ENCODE measurements around the gene AMBN.

The AMBN gene

DNA sequence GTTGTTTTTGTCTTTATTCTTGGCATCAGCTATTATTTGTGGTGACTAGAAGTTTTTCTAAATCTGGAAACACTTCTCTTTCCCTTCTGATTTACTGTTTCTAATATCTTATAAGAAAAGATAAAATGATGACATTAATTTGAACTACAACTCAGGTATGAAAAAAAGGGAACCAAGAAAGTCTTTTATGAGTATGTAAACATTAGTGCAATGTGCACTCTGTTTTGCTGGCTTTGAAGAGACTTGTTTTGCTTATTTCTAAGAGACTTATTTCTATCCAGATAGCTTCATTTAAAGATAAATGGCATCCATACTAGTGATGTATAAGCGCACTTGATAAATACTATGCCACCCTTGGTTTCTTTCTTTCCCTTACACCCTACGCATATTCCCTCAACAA lies 10.1 kb upstream of the AMBN start:
- Histone ChIP-seq H3K4me1 (ENCODE audit: control insufficient read depth in 5 of 5, insufficient read depth in 5 of 5, low read length in 5 of 5) (no peaks in the 10 kb centered on the region), H3K27ac (ENCODE audit: low read depth, low read length) (no peak overlapping the region), H3K4me3 (ENCODE audit: low read depth in 1 of 5, low read length in 5 of 5) (no peak overlapping the region), H3K9ac (ENCODE audit: low read length in 5 of 5) (no peak overlapping the region), H3K9me3 (ENCODE audit: control insufficient read depth in 5 of 5, low read length in 5 of 5) (no peaks in the 10 kb centered on the region), H3K27me3 (ENCODE audit: control insufficient read depth in 5 of 5, insufficient read depth in 4 of 5, low read length in 5 of 5) (no peaks in the 10 kb centered on the region), H3K36me3 (ENCODE audit: control insufficient read depth in 5 of 5, insufficient read depth in 5 of 5, low read length in 5 of 5) (no peaks in the 10 kb centered on the region)

DNA sequence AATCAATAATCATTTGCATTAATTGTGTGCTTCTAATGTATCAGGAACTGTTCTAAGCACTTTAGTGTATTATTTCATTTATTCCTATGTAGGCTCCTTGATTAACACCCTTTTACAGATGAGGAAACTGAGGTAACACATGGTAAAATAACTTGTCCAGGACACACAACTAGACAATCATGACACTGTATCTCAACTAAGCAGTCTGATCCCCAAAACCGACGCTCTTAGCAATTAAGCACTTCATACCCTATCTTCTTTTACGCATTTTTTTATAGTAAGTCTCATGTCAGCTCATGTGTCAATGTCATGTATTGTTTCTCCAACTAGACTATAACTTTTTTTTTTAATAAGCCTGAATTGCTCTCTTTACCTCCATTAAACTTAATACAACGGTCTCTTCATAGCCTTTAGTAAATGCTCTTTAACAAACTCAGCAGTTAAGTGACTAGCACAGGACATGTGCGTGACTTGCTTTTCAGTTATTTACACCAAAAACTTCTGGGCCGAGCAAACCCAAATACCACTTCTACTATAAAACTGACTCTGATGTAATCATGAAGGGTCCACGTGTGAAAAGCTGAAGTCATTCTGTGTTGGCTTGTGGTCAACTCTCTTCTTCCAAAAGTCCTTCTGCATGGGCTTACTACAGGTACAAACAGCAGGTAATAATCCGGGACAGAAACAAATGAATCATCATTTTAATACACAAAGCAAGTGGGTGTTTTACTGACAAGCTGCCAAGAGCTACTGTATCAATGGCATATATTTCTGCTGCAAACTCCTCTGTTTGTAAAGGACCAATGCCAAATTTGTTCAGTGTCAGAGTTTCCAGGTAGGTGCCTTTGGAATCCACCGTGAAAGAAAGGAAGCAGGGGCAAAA lies 7.9 kb upstream of the AMBN start:
- Histone ChIP-seq H3K9me3 (ENCODE audit: control insufficient read depth in 5 of 5, low read length in 5 of 5) (no peaks in the 10 kb centered on the region), H3K9ac (ENCODE audit: low read length in 5 of 5) (no peak overlapping the region), H3K4me3 (ENCODE audit: low read depth in 1 of 5, low read length in 5 of 5) (no peak overlapping the region), H3K36me3 (ENCODE audit: control insufficient read depth in 5 of 5, insufficient read depth in 5 of 5, low read length in 5 of 5) (no peaks in the 10 kb centered on the region), H3K27ac (ENCODE audit: low read depth, low read length) (no peak overlapping the region), H3K27me3 (ENCODE audit: control insufficient read depth in 5 of 5, insufficient read depth in 4 of 5, low read length in 5 of 5) (no peaks in the 10 kb centered on the region), H3K4me1 (ENCODE audit: control insufficient read depth in 5 of 5, insufficient read depth in 5 of 5, low read length in 5 of 5) (no peaks in the 10 kb centered on the region)

DNA sequence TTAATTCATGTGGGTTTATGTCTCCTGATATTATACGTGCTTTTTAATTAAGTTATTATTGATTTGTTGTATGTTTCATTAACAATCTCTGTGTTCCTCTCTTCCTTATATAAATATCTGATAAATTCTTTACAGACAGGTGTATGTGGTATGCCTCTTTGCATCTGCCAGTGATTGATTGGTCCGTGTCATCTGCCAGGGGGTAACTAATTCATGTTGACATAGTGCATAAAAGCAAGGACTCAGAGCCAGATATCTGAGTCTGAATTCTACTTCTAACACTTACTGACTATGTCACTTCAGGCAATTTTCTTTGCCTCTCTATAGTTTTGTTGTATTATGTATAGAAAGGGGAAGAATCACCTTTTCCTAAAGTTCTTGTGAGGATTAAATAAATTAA lies 5.2 kb upstream of the AMBN start:
- no peak overlapping the region for H3K27ac ChIP-seq (ENCODE audit: low read depth, low read length)
- H3K9me3 ChIP-seq (ENCODE audit: control insufficient read depth in 5 of 5, low read length in 5 of 5) = no peaks in the 10 kb centered on the region
- no peak overlapping the region for H3K4me3 ChIP-seq (ENCODE audit: low read depth in 1 of 5, low read length in 5 of 5)
- no peaks in the 10 kb centered on the region for H3K27me3 ChIP-seq (ENCODE audit: control insufficient read depth in 5 of 5, insufficient read depth in 4 of 5, low read length in 5 of 5)
- H3K4me1 ChIP-seq (ENCODE audit: control insufficient read depth in 5 of 5, insufficient read depth in 5 of 5, low read length in 5 of 5) = no peaks in the 10 kb centered on the region
- no peak overlapping the region for H3K9ac ChIP-seq (ENCODE audit: low read length in 5 of 5)
- no peaks in the 10 kb centered on the region for H3K36me3 ChIP-seq (ENCODE audit: control insufficient read depth in 5 of 5, insufficient read depth in 5 of 5, low read length in 5 of 5)

DNA sequence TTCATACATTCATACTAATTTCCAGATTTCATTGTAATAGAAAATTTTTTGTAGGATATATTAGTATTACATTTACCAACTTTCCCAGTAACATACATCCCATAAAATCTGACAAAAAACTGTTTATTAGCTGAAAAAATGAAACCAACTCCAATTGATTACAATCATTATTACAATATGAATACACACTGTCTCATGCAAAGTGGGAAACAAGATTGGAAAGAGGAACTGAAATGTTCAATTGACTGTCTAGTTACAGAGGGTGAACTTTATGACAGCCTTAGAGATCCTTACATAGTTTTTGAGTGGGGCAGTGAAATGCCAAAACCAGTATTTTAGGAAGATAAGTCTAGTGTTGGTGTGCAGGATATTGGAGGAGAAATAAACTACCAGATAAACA lies 2.3 kb upstream of the AMBN start:
- Histone ChIP-seq H3K27ac (ENCODE audit: low read depth, low read length) (no peak overlapping the region), H3K27me3 (ENCODE audit: control insufficient read depth in 5 of 5, insufficient read depth in 4 of 5, low read length in 5 of 5) (no peaks in the 10 kb centered on the region), H3K4me3 (ENCODE audit: low read depth in 1 of 5, low read length in 5 of 5) (no peak overlapping the region), H3K9me3 (ENCODE audit: control insufficient read depth in 5 of 5, low read length in 5 of 5) (no peaks in the 10 kb centered on the region), H3K36me3 (ENCODE audit: control insufficient read depth in 5 of 5, insufficient read depth in 5 of 5, low read length in 5 of 5) (no peaks in the 10 kb centered on the region), H3K9ac (ENCODE audit: low read length in 5 of 5) (no peak overlapping the region), H3K4me1 (ENCODE audit: control insufficient read depth in 5 of 5, insufficient read depth in 5 of 5, low read length in 5 of 5) (no peaks in the 10 kb centered on the region)

DNA sequence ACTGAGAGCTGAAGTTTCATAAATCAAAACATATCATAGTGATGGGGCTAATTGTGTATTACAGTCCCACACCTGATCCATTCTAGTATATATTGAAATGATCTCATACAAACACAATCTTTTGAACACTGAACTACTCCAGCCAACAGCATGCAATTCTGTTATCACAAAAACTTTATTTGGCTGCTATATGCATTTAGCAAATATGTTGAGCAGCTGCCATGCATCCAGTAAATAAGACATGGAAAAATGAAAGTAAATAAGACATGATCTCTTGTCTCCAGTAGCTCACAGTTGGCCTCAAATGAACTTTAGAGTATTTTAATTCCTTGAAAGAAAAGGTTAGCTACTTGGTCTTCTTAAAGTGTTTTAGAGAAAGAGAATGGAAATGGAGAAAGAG lies 2.1 kb downstream of the AMBN start:
- no peaks in the 10 kb centered on the region for H3K4me1 ChIP-seq (ENCODE audit: control insufficient read depth in 5 of 5, insufficient read depth in 5 of 5, low read length in 5 of 5)
- H3K36me3 ChIP-seq (ENCODE audit: control insufficient read depth in 5 of 5, insufficient read depth in 5 of 5, low read length in 5 of 5) = no peaks in the 10 kb centered on the region
- H3K4me3 ChIP-seq (ENCODE audit: low read depth in 1 of 5, low read length in 5 of 5) = no peak overlapping the region
- no peaks in the 10 kb centered on the region for H3K27me3 ChIP-seq (ENCODE audit: control insufficient read depth in 5 of 5, insufficient read depth in 4 of 5, low read length in 5 of 5)
- H3K9ac ChIP-seq (ENCODE audit: low read length in 5 of 5) = no peak overlapping the region
- no peak overlapping the region for H3K27ac ChIP-seq (ENCODE audit: low read depth, low read length)
- no peaks in the 10 kb centered on the region for H3K9me3 ChIP-seq (ENCODE audit: control insufficient read depth in 5 of 5, low read length in 5 of 5)

DNA sequence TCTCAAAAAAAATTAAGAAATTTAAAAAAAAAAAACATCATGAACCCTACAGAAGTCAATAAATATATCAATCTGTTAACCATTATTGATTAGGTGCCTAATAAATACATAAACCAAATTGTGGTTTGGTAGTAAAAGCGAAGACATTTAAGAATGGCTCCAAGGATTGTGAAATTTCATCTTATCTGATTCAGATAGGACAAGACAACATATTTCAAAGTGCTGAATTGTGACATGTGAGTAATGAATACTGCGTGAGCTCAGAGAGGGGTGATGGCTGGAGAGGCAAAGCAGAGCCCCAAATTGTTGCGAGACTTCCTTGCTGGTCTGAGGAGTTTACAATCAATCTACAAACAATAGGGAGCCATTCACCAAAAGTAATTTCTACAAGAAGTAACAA lies 8.2 kb downstream of the AMBN start:
- Histone ChIP-seq H3K27ac (ENCODE audit: low read depth, low read length) (no peak overlapping the region), H3K4me1 (ENCODE audit: control insufficient read depth in 5 of 5, insufficient read depth in 5 of 5, low read length in 5 of 5) (no peaks in the 10 kb centered on the region), H3K9me3 (ENCODE audit: control insufficient read depth in 5 of 5, low read length in 5 of 5) (no peaks in the 10 kb centered on the region), H3K4me3 (ENCODE audit: low read depth in 1 of 5, low read length in 5 of 5) (no peak overlapping the region), H3K27me3 (ENCODE audit: control insufficient read depth in 5 of 5, insufficient read depth in 4 of 5, low read length in 5 of 5) (no peaks in the 10 kb centered on the region), H3K36me3 (ENCODE audit: control insufficient read depth in 5 of 5, insufficient read depth in 5 of 5, low read length in 5 of 5) (no peaks in the 10 kb centered on the region), H3K9ac (ENCODE audit: low read length in 5 of 5) (no peak overlapping the region)

DNA sequence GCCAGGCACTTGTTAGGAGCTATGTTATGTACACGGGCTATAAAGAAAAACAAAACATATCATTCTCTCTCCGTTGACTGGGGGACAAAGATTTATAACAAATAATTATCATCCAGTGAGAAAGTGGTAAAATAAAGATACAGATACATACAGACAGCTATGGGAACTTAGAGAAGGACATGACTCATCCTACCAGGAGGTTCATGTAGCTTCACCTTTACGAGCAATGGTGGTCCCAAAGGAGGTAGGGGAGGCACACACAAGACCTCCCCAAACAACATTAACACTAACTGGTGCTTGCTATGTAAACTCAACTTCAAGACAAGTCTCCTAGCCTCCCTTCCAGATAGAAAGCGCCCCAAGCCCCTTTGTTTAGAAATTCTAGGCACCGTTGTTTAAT lies 8.9 kb downstream of the AMBN start:
- H3K4me3 ChIP-seq (ENCODE audit: low read depth in 1 of 5, low read length in 5 of 5) = no peak overlapping the region
- H3K27me3 ChIP-seq (ENCODE audit: control insufficient read depth in 5 of 5, insufficient read depth in 4 of 5, low read length in 5 of 5) = no peaks in the 10 kb centered on the region
- H3K36me3 ChIP-seq (ENCODE audit: control insufficient read depth in 5 of 5, insufficient read depth in 5 of 5, low read length in 5 of 5) = no peaks in the 10 kb centered on the region
- no peaks in the 10 kb centered on the region for H3K9me3 ChIP-seq (ENCODE audit: control insufficient read depth in 5 of 5, low read length in 5 of 5)
- H3K27ac ChIP-seq (ENCODE audit: low read depth, low read length) = no peak overlapping the region
- no peaks in the 10 kb centered on the region for H3K4me1 ChIP-seq (ENCODE audit: control insufficient read depth in 5 of 5, insufficient read depth in 5 of 5, low read length in 5 of 5)
- H3K9ac ChIP-seq (ENCODE audit: low read length in 5 of 5) = no peak overlapping the region

DNA sequence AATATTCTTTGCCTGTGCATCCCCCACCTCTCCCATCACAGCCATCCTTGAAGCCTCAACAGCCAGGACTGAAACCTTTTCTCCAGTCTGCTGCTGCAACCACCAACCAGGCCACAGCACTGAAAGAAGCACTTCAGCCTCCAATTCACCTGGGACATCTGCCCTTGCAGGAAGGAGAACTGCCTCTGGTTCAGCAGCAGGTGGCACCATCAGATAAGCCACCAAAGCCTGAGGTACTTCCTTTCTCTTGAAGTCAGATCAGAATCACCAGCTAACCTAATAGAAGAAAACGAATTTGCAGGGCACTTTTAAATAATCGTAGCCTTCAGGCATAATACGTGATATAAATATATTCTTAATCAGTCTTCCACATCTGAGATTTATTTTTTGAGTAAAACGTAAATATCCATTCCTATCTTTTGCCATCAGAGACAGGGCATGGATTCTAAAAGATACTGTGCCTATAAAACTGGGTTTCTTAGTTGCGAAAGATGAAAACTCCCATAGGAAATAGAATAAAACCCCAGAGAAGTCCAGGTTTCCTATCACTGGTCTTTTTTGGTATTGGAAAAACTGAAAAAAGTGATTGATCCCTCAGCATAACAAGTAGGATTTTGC lies 9.5 kb downstream of the AMBN start:
- H3K36me3 ChIP-seq (ENCODE audit: control insufficient read depth in 5 of 5, insufficient read depth in 5 of 5, low read length in 5 of 5) = no peaks in the 10 kb centered on the region
- H3K27ac ChIP-seq (ENCODE audit: low read depth, low read length) = no peak overlapping the region
- H3K27me3 ChIP-seq (ENCODE audit: control insufficient read depth in 5 of 5, insufficient read depth in 4 of 5, low read length in 5 of 5) = no peaks in the 10 kb centered on the region
- H3K9me3 ChIP-seq (ENCODE audit: control insufficient read depth in 5 of 5, low read length in 5 of 5) = no peaks in the 10 kb centered on the region
- no peak overlapping the region for H3K4me3 ChIP-seq (ENCODE audit: low read depth in 1 of 5, low read length in 5 of 5)
- no peaks in the 10 kb centered on the region for H3K4me1 ChIP-seq (ENCODE audit: control insufficient read depth in 5 of 5, insufficient read depth in 5 of 5, low read length in 5 of 5)
- H3K9ac ChIP-seq (ENCODE audit: low read length in 5 of 5) = no peak overlapping the region

DNA sequence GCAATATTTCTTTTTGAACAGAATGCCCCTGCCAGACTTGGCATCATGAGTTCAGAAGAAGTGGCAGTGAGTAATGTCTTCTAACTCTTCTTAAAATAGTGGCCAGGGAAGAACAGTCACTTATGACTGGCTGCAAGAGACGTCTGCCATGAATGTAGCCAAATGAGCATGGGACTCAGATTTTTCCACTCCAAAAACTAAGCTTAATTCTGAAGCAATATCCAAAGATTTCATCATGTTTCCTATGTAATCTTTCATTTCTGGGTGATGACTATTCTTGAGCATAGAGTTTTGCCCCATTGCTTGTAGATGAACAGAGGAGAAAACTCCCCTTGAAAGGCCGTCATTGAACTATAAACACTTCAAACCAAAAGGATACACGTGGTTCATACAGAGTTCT lies 11.8 kb downstream of the AMBN start:
- Histone ChIP-seq H3K9ac (ENCODE audit: low read length in 5 of 5) (no peak overlapping the region), H3K27me3 (ENCODE audit: control insufficient read depth in 5 of 5, insufficient read depth in 4 of 5, low read length in 5 of 5) (no peaks in the 10 kb centered on the region), H3K36me3 (ENCODE audit: control insufficient read depth in 5 of 5, insufficient read depth in 5 of 5, low read length in 5 of 5) (no peaks in the 10 kb centered on the region), H3K4me1 (ENCODE audit: control insufficient read depth in 5 of 5, insufficient read depth in 5 of 5, low read length in 5 of 5) (no peaks in the 10 kb centered on the region), H3K4me3 (ENCODE audit: low read depth in 1 of 5, low read length in 5 of 5) (no peak overlapping the region), H3K9me3 (ENCODE audit: control insufficient read depth in 5 of 5, low read length in 5 of 5) (no peaks in the 10 kb centered on the region), H3K27ac (ENCODE audit: low read depth, low read length) (peak overlapping the region; percentile 44)

DNA sequence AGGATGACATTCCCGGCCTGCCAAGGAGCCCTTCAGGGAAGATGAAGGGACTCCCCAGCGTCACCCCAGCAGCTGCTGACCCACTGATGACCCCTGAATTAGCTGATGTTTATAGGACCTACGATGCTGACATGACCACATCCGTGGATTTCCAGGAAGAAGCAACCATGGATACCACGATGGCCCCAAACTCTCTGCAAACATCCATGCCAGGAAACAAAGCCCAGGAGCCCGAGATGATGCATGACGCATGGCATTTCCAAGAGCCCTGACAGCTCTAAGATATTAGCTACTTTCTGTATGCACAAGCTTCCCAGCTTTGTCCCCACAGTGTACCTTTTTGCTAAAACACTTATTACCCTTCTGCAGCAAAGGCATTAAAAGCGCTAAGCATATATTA lies 14.4 kb downstream of the AMBN start:
- Histone ChIP-seq H3K4me3 (ENCODE audit: low read depth in 1 of 5, low read length in 5 of 5) (no peak overlapping the region), H3K36me3 (ENCODE audit: control insufficient read depth in 5 of 5, insufficient read depth in 5 of 5, low read length in 5 of 5) (no peaks in the 10 kb centered on the region), H3K4me1 (ENCODE audit: control insufficient read depth in 5 of 5, insufficient read depth in 5 of 5, low read length in 5 of 5) (no peaks in the 10 kb centered on the region), H3K9ac (ENCODE audit: low read length in 5 of 5) (no peak overlapping the region), H3K27ac (ENCODE audit: low read depth, low read length) (no peak overlapping the region), H3K27me3 (ENCODE audit: control insufficient read depth in 5 of 5, insufficient read depth in 4 of 5, low read length in 5 of 5) (no peaks in the 10 kb centered on the region), H3K9me3 (ENCODE audit: control insufficient read depth in 5 of 5, low read length in 5 of 5) (no peaks in the 10 kb centered on the region)
